A549 (cell line): Measurements from ENCODE around the gene ADAMTS4. TPM values are rescaled to one million over a fixed set of nuclear protein-coding genes. Genes with fewer than 3 reads are reported as not detected.
A peak's percentile ranks its signal among the peaks of the same experiment; 100 is the strongest.
"Not testable (repeated sequence)": the region's sequence is repeated elsewhere in the genome, so short reads cannot be mapped to it uniquely, and the experiment has no call there.

Source experiments
- ATAC-seq, 2 experiments: fragments of 200-7000 bp in 1 of 2; fragments of >200 bp in 1 of 2; cut with Nextera tagmentation in 1 of 2; cut with Tn5 transposase in 1 of 2; 3 replicates each; pipeline versions ENCODE4 v1.8.0 to v1.9.1; 2018 to 2020; ENCODE audit warnings: mild to moderate bottlenecking in 1 of 2, moderate library complexity in 1 of 2
- CTCF ChIA-PET: fragments of 300-600 bp; sonication (Branson Sonifier 250); formaldehyde crosslinking; extraction: SDS; loops from one replicate; lab custom pipeline; 2021; ENCODE audit warnings: antibody characterized with exemption, inconsistent platforms; lab: Yijun Ruan, JAX
- POLR2A ChIA-PET: fragments of 350-600 bp; formaldehyde crosslinking; extraction: SDS; loops from one replicate; lab custom pipeline; 2021; ENCODE audit warnings: antibody characterized with exemption, inconsistent platforms; lab: Yijun Ruan, JAX
- DNase-seq, 2 experiments: peaks; one replicate each; pipeline versions ENCODE4 v3.0.0 to v3.0.0-alpha.2; 2011 to 2016; ENCODE audit warnings: low read depth in 1 of 2, low spot score in 1 of 2
- FAIRE-seq: peaks from 2 replicates; lab custom pipeline; 2011; peaks lifted over from hg19 to GRCh38; lab: Jason Lieb, UNC
- H3K27ac ChIP-seq, 2 experiments: fragments of >200 bp; sonication (Bioruptor Twin); formaldehyde crosslinking; 3 replicates each; pipeline ENCODE4 v1.5.1; 2016 to 2017
- H3K4me1 ChIP-seq: fragments of >200 bp; sonication (Bioruptor Twin); formaldehyde crosslinking; 3 replicates; pipeline ENCODE4 v1.6.1; 2016
- H3K4me2 ChIP-seq: fragments of >200 bp; sonication (Bioruptor Twin); formaldehyde crosslinking; 3 replicates; pipeline ENCODE4 v1.6.1; 2016
- H3K4me3 ChIP-seq: fragments of >200 bp; sonication (Bioruptor Twin); formaldehyde crosslinking; 3 replicates; pipeline ENCODE4 v1.5.1; 2016
- H3K9me3 ChIP-seq: fragments of >200 bp; sonication (Bioruptor Twin); formaldehyde crosslinking; 3 replicates; pipeline ENCODE4 v1.6.1; 2016
- CBX8 ChIP-seq: fragments of 200-600 bp; sonication (generic); IDR thresholded peaks from 2 replicates; pipeline ENCODE4 v1.6.1; 2016
- CEBPB ChIP-seq, 2 experiments: fragments of >200 bp in 1 of 2; sonication (Bioruptor Twin) in 1 of 2; formaldehyde crosslinking in 1 of 2; IDR thresholded peaks; 2 replicates each; pipeline ENCODE4 v1.6.1; 2012 to 2016
- ESRRA ChIP-seq: fragments of 150-350 bp; IDR thresholded peaks from 2 replicates; pipeline ENCODE4 v1.6.1; 2014; ENCODE audit warnings: mild to moderate bottlenecking, low read length, borderline replicate concordance
- HOXA7 ChIP-seq: fragments of 250-450 bp; sonication (Bioruptor Pico); IDR thresholded peaks from 2 replicates; pipeline ENCODE4 v1.5.0; 2020; ENCODE audit warnings: mild to moderate bottlenecking, moderate library complexity
- HOXB5 ChIP-seq: fragments of 250-450 bp; sonication (Bioruptor Pico); IDR thresholded peaks from 2 replicates; pipeline ENCODE4 v1.5.0; 2020; ENCODE audit warnings: mild to moderate bottlenecking, moderate library complexity
- JUN ChIP-seq, 2 experiments: fragments of >200 bp; sonication (Bioruptor Twin); formaldehyde crosslinking; IDR thresholded peaks; 2 replicates in 1 of 2; 3 replicates in 1 of 2; pipeline ENCODE4 v1.6.1; 2016 to 2017
- JUNB ChIP-seq: fragments of >200 bp; sonication (Bioruptor Twin); formaldehyde crosslinking; IDR thresholded peaks from 2 replicates; pipeline ENCODE4 v1.6.1; 2016
- KDM1A ChIP-seq: fragments of 200-600 bp; sonication (generic); IDR thresholded peaks from 2 replicates; pipeline ENCODE4 v1.6.1; 2016; ENCODE audit warnings: low read depth, mild to moderate bottlenecking
- KDM5A ChIP-seq: fragments of 200-600 bp; sonication (generic); IDR thresholded peaks from 2 replicates; pipeline ENCODE4 v1.6.1; 2016; ENCODE audit warnings: antibody characterized with exemption, mild to moderate bottlenecking
- MAFK ChIP-seq: fragments of 450-650 bp; IDR thresholded peaks from 2 replicates; pipeline ENCODE4 v1.6.1; 2014; ENCODE audit not compliant: partially characterized antibody
- MAZ ChIP-seq: fragments of 150-350 bp; IDR thresholded peaks from 2 replicates; pipeline ENCODE4 v1.6.1; 2014; ENCODE audit warnings: antibody characterized with exemption, low read depth, low read length, borderline replicate concordance
- NFE2L2 ChIP-seq: fragments of 150-350 bp; conservative IDR thresholded peaks from 2 replicates; pipeline ENCODE4 v1.6.1; 2014; ENCODE audit warnings: low read length
- NPAS2 ChIP-seq: fragments of 250-450 bp; sonication (Bioruptor Pico); IDR thresholded peaks from 2 replicates; pipeline ENCODE4 v1.8.0; 2022; ENCODE audit warnings: mild to moderate bottlenecking, moderate library complexity, borderline replicate concordance
- NR3C1 ChIP-seq: fragments of >200 bp; sonication (Bioruptor Twin); formaldehyde crosslinking; IDR thresholded peaks from 3 replicates; pipeline ENCODE4 v1.6.1; 2017
- POLR2AphosphoS2 ChIP-seq: conservative IDR thresholded peaks from 2 replicates; pipeline ENCODE4 v1.6.1; 2012; ENCODE audit warnings: low read length, improper control_type of control experiment, inconsistent platforms
- RAD21 ChIP-seq, 2 experiments: fragments of >200 bp in 1 of 2; sonication (Bioruptor Twin) in 1 of 2; formaldehyde crosslinking in 1 of 2; IDR thresholded peaks in 1 of 2; conservative IDR thresholded peaks in 1 of 2; 2 replicates in 1 of 2; 3 replicates in 1 of 2; pipeline ENCODE4 v1.6.1; 2012 to 2018; ENCODE audit warnings: inconsistent platforms in 1 of 2
- RCOR1 ChIP-seq: fragments of 150-350 bp; IDR thresholded peaks from 2 replicates; pipeline ENCODE4 v1.6.1; 2014; ENCODE audit warnings: antibody characterized with exemption, low read length, low read depth
- RFX5 ChIP-seq: fragments of 450-650 bp; IDR thresholded peaks from 2 replicates; pipeline ENCODE4 v1.7.1; 2014; ENCODE audit warnings: antibody characterized with exemption, mild to moderate bottlenecking, moderate library complexity
- RNF2 ChIP-seq: fragments of 200-600 bp; sonication (generic); IDR thresholded peaks from 2 replicates; pipeline ENCODE4 v1.6.1; 2016; ENCODE audit warnings: low read depth, mild to moderate bottlenecking, antibody characterized with exemption, moderate library complexity, borderline replicate concordance
- TP53 ChIP-seq: fragments of 250-450 bp; sonication (Bioruptor Pico); IDR thresholded peaks from 2 replicates; pipeline ENCODE4 v1.5.0; 2021; ENCODE audit warnings: mild to moderate bottlenecking, moderate library complexity
- ZNF302 ChIP-seq: fragments of 250-450 bp; sonication (Bioruptor Pico); IDR thresholded peaks from 2 replicates; pipeline ENCODE4 v1.9.0; 2021; ENCODE audit warnings: inconsistent platforms, mild to moderate bottlenecking, moderate library complexity
- WGBS: methylation state at CpG from one replicate; pipeline ENCODE4 v1.1.6; 2017; ENCODE audit errors: missing lambda C conversion rate; 5-methylcytosine and 5-hydroxymethylcytosine counted together
- polyA plus RNA-seq, 4 experiments: library from polyadenylated mRNA; depleted of rRNA in 3 of 4; stranded (reverse); fragments of >200 nt; fragmentation: RNase III in 1 of 4; extraction: RNeasy Plus Mini Kit Qiagen cat#74134 plus additional on column Dnase treatment in 1 of 4; gene quantifications; 2 replicates in 3 of 4; 3 replicates in 1 of 4; pipeline ENCODE4 v1.2.3, GENCODE V29; 2011 to 2017
- TF ChIP-seq, protein P1 (sequence below): IDR thresholded peaks from 2 replicates; pipeline ENCODE4 v1.6.1; 2012
- TF ChIP-seq, protein P2 (sequence below): fragments of >200 bp; sonication (Bioruptor Twin); formaldehyde crosslinking; IDR thresholded peaks from 3 replicates; pipeline ENCODE4 v1.6.1; 2016
- TF ChIP-seq, protein P3 (sequence below): fragments of 250-450 bp; sonication (Bioruptor Pico); IDR thresholded peaks from 2 replicates; pipeline ENCODE4 v1.5.0; 2021; ENCODE audit warnings: mild to moderate bottlenecking, moderate library complexity, borderline replicate concordance
- TF ChIP-seq, protein P4 (sequence below): fragments of >200 bp; sonication (Bioruptor Twin); formaldehyde crosslinking; IDR thresholded peaks from 2 replicates; pipeline ENCODE4 v1.6.1; 2016
- TF ChIP-seq, protein P5 (sequence below): fragments of >200 bp; sonication (Bioruptor Twin); formaldehyde crosslinking; IDR thresholded peaks from 3 replicates; pipeline ENCODE4 v1.5.1; 2016

ADAMTS4 gene
- polyA plus RNA-seq, 2 of the 4 experiments (the other 2 are of a cell fraction) = not detected

DNA sequence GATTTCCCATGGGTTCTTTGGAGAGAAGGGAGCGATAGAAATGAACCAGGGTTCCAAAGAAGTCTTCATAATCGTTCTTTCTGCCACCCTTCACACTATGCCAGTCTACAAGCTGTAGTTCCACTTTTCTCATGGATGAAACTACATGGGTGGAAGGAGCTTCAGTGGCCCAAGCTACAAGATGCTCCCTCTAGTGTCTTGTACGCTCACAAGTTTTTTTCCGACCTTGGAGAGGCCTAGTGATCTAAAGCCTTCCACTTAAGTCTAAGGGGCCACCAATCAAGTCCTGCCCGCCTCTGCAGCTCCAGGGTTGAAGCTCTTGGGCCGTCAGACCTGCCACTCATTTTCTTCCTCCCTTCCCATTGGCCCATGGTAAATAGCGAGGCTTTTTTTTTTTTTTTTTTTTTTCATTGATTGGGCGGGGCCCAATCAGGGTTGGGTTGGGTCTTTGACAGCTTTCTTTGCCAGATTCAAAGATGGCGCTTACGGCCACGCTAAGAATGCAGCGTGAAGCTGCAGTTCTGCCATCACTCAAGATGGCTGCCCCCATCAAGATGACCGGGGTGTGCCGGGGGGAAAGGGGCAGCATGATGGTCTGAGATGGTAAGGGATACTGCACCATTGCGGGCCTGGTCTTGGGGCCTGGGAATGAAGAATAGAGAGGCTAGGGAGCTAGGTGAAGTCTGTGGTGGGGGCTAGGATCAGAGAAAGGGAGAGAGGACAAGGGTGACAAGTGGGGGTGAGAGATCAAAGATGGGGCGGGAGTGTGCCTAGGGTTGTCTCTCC lies 26.9 kb upstream of the ADAMTS4 start, which contains the start of gene TOMM40L (continued):
- TF ChIP-seq KDM1A = no peak
- TF ChIP-seq, protein P1, sequence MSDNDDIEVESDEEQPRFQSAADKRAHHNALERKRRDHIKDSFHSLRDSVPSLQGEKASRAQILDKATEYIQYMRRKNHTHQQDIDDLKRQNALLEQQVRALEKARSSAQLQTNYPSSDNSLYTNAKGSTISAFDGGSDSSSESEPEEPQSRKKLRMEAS = peak; percentile 43; the same call in 1 of the 2 replicates
- TF ChIP-seq HOXB5 = no peak
- no peak for TF ChIP-seq ESRRA
- TF ChIP-seq HOXA7 (CRISPR knock-in tag) = no peak
- no peak for TF ChIP-seq CBX8
- TF ChIP-seq TP53 (CRISPR knock-in tag) = no peak
- peak in 1 of 2 experiments; percentile 35; a peak in 1 of 5 replicates for TF ChIP-seq JUN (IDR thresholded peaks at IDR 0.05)
- peak; percentile 82 for TF ChIP-seq KDM5A
- no peak for TF ChIP-seq MAZ
- TF ChIP-seq, protein P2, sequence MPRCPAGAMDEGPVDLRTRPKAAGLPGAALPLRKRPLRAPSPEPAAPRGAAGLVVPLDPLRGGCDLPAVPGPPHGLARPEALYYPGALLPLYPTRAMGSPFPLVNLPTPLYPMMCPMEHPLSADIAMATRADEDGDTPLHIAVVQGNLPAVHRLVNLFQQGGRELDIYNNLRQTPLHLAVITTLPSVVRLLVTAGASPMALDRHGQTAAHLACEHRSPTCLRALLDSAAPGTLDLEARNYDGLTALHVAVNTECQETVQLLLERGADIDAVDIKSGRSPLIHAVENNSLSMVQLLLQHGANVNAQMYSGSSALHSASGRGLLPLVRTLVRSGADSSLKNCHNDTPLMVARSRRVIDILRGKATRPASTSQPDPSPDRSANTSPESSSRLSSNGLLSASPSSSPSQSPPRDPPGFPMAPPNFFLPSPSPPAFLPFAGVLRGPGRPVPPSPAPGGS = no peak
- TF ChIP-seq CEBPB (IDR thresholded peaks at IDR 0.05) = no peak
- TF ChIP-seq JUNB = no peak
- TF ChIP-seq MAFK = no peak

DNA sequence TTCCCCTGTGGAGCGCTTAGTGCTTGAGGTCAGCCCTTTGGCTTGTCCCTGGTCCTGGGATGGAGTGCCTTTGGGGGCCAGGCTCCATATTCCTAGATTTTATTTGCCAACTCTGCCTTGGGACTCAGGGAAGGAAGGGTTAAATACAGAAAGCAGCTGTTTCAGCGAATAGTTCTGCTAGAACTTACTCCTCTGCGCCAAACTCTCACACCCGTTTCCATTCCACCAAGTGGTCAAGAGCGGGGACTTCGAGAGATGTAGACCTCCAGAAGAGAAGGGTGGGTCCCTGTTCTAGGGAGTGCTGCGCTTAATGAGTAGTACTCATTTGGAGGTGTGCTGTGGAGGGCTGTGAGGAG lies 26.3 kb upstream of the ADAMTS4 start:
- ATAC-seq = peak; percentile 16 to 31; a peak in 4 of 6 replicates
- TF ChIP-seq, protein P3, sequence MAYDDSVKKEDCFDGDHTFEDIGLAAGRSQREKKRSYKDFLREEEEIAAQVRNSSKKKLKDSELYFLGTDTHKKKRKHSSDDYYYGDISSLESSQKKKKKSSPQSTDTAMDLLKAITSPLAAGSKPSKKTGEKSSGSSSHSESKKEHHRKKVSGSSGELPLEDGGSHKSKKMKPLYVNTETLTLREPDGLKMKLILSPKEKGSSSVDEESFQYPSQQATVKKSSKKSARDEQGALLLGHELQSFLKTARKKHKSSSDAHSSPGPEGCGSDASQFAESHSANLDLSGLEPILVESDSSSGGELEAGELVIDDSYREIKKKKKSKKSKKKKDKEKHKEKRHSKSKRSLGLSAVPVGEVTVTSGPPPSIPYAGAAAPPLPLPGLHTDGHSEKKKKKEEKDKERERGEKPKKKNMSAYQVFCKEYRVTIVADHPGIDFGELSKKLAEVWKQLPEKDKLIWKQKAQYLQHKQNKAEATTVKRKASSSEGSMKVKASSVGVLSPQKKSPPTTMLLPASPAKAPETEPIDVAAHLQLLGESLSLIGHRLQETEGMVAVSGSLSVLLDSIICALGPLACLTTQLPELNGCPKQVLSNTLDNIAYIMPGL = no peak
- no peak for TF ChIP-seq NFE2L2
- no peak for TF ChIP-seq HOXB5
- no peak for TF ChIP-seq ZNF302
- TF ChIP-seq KDM1A = no peak
- TF ChIP-seq CEBPB (IDR thresholded peaks at IDR 0.05) = no peak
- no peak for TF ChIP-seq NPAS2 (CRISPR knock-in tag)
- TF ChIP-seq RNF2 = no peak
- TF ChIP-seq POLR2AphosphoS2 = no peak
- TF ChIP-seq RFX5 = no peak
- no peak for TF ChIP-seq NR3C1
- no peak for TF ChIP-seq MAZ
- TF ChIP-seq RAD21 (conservative IDR thresholded peaks at IDR 0.05 in 1 of 2, IDR thresholded peaks at IDR 0.05 in 1 of 2) = no peak
- TF ChIP-seq RCOR1 = no peak
- TF ChIP-seq, protein P4, sequence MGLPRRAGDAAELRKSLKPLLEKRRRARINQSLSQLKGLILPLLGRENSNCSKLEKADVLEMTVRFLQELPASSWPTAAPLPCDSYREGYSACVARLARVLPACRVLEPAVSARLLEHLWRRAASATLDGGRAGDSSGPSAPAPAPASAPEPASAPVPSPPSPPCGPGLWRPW = no peak
- TF ChIP-seq, protein P5, sequence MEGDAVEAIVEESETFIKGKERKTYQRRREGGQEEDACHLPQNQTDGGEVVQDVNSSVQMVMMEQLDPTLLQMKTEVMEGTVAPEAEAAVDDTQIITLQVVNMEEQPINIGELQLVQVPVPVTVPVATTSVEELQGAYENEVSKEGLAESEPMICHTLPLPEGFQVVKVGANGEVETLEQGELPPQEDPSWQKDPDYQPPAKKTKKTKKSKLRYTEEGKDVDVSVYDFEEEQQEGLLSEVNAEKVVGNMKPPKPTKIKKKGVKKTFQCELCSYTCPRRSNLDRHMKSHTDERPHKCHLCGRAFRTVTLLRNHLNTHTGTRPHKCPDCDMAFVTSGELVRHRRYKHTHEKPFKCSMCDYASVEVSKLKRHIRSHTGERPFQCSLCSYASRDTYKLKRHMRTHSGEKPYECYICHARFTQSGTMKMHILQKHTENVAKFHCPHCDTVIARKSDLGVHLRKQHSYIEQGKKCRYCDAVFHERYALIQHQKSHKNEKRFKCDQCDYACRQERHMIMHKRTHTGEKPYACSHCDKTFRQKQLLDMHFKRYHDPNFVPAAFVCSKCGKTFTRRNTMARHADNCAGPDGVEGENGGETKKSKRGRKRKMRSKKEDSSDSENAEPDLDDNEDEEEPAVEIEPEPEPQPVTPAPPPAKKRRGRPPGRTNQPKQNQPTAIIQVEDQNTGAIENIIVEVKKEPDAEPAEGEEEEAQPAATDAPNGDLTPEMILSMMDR = no peak
- TF ChIP-seq, all 56 proteins: peak for 0
- Histone ChIP-seq H3K27ac (peak overlapping the region; percentile 12 to 67; a peak in 3 of 6 replicates), H3K4me1 (peaks cover 13% of the 10 kb centered on the region), H3K4me2 (peak overlapping the region; percentile 42), H3K9me3 (no peaks in the 10 kb centered on the region), H3K4me3 (no peak overlapping the region)
- CTCF ChIA-PET = interaction anchor here (0.9 to 20.1 kb wide), 17 partner anchors 7 to 159 kb away, joined by 3 to 319 read pairs (median 16); partner anchors contain the start of genes ADAMTS4, CFAP126, FCER1G and NDUFS2
- FAIRE-seq = no peak
- 83% methylated on average over 7 of the region's 7 CpGs for WGBS
- POLR2A ChIA-PET = interaction anchor here (0.6 to 1.6 kb wide), 11 partner anchors 8 to 204 kb away, joined by 3 to 23 read pairs (median 5); partner anchors contain the start of genes NDUFS2 and SDHC
- DNase-seq = no peak

DNA sequence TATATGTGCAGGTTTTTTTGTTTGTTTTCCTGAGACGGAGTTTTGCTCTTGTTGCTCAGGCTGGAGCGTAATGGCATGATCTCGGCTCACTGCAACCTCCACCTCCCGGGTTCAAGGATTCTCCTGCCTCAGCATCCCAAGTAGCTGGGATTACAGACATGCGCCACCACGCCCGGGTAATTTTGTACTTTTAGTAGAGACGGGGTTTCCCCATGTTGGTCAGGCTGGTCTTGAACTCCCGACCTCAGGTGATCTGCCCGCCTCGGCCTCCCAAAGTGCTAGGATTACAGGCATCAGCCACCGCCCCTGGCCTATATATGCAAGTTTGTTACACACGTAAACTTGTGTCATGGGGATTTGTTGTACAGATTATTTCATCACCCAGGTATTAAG lies 25.8 kb upstream of the ADAMTS4 start:
- 88% methylated on average over 13 of the region's 13 CpGs for WGBS
- H3K27ac ChIP-seq, ATAC-seq, FAIRE-seq, H3K4me2 ChIP-seq, POLR2A ChIA-PET, H3K9me3 ChIP-seq, H3K4me3 ChIP-seq, DNase-seq: not testable (repeated sequence)
- H3K4me1 ChIP-seq = peaks cover 13% of the 10 kb centered on the region
- CTCF ChIA-PET = interaction anchor here (1.0 to 20.1 kb wide), 9 partner anchors 7 to 159 kb away, joined by 3 to 319 read pairs (median 66); partner anchors contain the start of genes FCER1G, NDUFS2 and PCP4L1
